ENCODE results near the gene UBE2H. TPM values are rescaled to one million over a fixed set of nuclear protein-coding genes. Genes with fewer than 3 reads are reported as not detected.

Gene UBE2H
- total RNA-seq, 4 donors from 2014 or later = 31.0 to 131 (median 53.3) TPM

GRCh38 chr7:129939881-129940280 lies 12.9 kb downstream of the UBE2H start:
- no peak overlapping the region for H3K27ac ChIP-seq
- no peaks in the 10 kb centered on the region for H3K36me3 ChIP-seq
- WGBS, 2 donors (ENCODE audit: low coverage in 1 of 2) = 82 to 96% methylated on average over 2 to 4 of the region's 4 CpGs
- no peak overlapping the region for H3K4me3 ChIP-seq
- no peak for DNase-seq
- no peaks in the 10 kb centered on the region for H3K27me3 ChIP-seq
- in situ Hi-C loops (cut with MboI; ENCODE audit: low pct_ligation_motif_present in 1 of 4, low pct_unique_long_range_greater_than_20kb in 1 of 4, low sequenced_read_pairs in 3 of 4) = no loop called here
- intact Hi-C loops (cut with DNase I; ENCODE audit: low total_unique reads) = no loop called here
- peaks cover 0 to 14% (median 4%) of the 10 kb centered on the region in 4 donors for H3K4me1 ChIP-seq
- TF ChIP-seq, protein P1, sequence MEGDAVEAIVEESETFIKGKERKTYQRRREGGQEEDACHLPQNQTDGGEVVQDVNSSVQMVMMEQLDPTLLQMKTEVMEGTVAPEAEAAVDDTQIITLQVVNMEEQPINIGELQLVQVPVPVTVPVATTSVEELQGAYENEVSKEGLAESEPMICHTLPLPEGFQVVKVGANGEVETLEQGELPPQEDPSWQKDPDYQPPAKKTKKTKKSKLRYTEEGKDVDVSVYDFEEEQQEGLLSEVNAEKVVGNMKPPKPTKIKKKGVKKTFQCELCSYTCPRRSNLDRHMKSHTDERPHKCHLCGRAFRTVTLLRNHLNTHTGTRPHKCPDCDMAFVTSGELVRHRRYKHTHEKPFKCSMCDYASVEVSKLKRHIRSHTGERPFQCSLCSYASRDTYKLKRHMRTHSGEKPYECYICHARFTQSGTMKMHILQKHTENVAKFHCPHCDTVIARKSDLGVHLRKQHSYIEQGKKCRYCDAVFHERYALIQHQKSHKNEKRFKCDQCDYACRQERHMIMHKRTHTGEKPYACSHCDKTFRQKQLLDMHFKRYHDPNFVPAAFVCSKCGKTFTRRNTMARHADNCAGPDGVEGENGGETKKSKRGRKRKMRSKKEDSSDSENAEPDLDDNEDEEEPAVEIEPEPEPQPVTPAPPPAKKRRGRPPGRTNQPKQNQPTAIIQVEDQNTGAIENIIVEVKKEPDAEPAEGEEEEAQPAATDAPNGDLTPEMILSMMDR (IDR thresholded peaks at IDR 0.05) = no peak
- TF ChIP-seq POLR2A (IDR thresholded peaks at IDR 0.05) (no peak), EP300 (IDR thresholded peaks at IDR 0.05; ENCODE audit: low read depth) (no peak), POLR2AphosphoS5 (IDR thresholded peaks at IDR 0.05) (no peak)
- H3K9me3 ChIP-seq = no peaks in the 10 kb centered on the region

GRCh38 chr7:129933627-129934026 lies 19.1 kb downstream of the UBE2H start:
- Histone ChIP-seq H3K27me3 (no peaks in the 10 kb centered on the region), H3K4me1 (no peaks in the 10 kb centered on the region), H3K36me3 (peaks cover 0 to 4% (median 0%) of the 10 kb centered on the region in 4 donors), H3K4me3 (no peak overlapping the region), H3K9me3 (no peaks in the 10 kb centered on the region), H3K27ac (no peak overlapping the region)
- TF ChIP-seq POLR2AphosphoS5 (IDR thresholded peaks at IDR 0.05) (no peak), EP300 (IDR thresholded peaks at IDR 0.05; ENCODE audit: low read depth) (no peak)
- TF ChIP-seq, protein P1 (IDR thresholded peaks at IDR 0.05) = no peak
- intact Hi-C loops (cut with DNase I; ENCODE audit: low total_unique reads) = no loop called here
- no peak for DNase-seq
- WGBS, 2 donors (ENCODE audit: low coverage in 1 of 2) = 77 to 84% methylated on average over 2 to 3 of the region's 3 CpGs
- in situ Hi-C loops (cut with MboI; ENCODE audit: low pct_ligation_motif_present in 1 of 4, low pct_unique_long_range_greater_than_20kb in 1 of 4, low sequenced_read_pairs in 3 of 4) = no loop called here

DNA sequence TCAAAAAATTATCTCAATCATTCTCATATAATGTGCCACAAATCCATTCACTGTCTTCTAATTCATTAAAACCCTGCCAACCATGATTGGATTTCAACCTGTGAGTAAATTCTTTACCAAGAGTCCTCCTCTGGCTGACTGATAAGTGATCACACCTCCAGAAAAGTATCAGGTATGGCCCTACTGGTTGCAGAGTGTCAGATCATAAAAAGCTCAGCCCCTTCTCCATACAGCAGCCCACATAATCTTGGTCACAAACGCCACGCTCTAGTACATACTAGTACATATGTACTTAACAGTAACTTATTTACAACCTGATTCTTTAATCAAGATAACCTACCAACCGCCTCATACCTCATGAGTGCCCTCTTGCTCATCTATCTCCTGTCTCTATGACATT lies 26.1 kb downstream of the UBE2H start:
- no peak overlapping the region for H3K4me3 ChIP-seq
- no peaks in the 10 kb centered on the region for H3K27me3 ChIP-seq
- TF ChIP-seq EP300 (IDR thresholded peaks at IDR 0.05; ENCODE audit: low read depth) (no peak), POLR2A (IDR thresholded peaks at IDR 0.05) (no peak), POLR2AphosphoS5 (IDR thresholded peaks at IDR 0.05) (no peak)
- TF ChIP-seq, protein P1 (IDR thresholded peaks at IDR 0.05) = no peak
- H3K4me1 ChIP-seq = peaks cover 0 to 16% (median 5%) of the 10 kb centered on the region in 4 donors
- H3K27ac ChIP-seq = no peak overlapping the region
- 88 to 100% methylated on average over 1 to 3 of the region's 3 CpGs for WGBS, 2 donors (ENCODE audit: low coverage in 1 of 2)
- H3K36me3 ChIP-seq = peaks cover 0 to 5% (median 0%) of the 10 kb centered on the region in 4 donors
- DNase-seq = no peak
- H3K9me3 ChIP-seq = no peaks in the 10 kb centered on the region
- intact Hi-C loops (cut with DNase I; ENCODE audit: low total_unique reads) (no loop called here), in situ Hi-C loops (cut with MboI; ENCODE audit: low pct_ligation_motif_present in 1 of 4, low pct_unique_long_range_greater_than_20kb in 1 of 4, low sequenced_read_pairs in 3 of 4) (no loop called here)

- Histone ChIP-seq H3K27me3 (no peaks in the 10 kb centered on the region), H3K27ac (peak overlapping the region; percentile 11 to 41 (median 16)), H3K4me1 (peaks cover 0 to 16% (median 5%) of the 10 kb centered on the region in 4 donors), H3K36me3 (peaks cover 0 to 5% (median 0%) of the 10 kb centered on the region in 4 donors), H3K4me3 (no peak overlapping the region), H3K9me3 (no peaks in the 10 kb centered on the region)
- in situ Hi-C loops (cut with MboI; ENCODE audit: low pct_ligation_motif_present in 1 of 4, low pct_unique_long_range_greater_than_20kb in 1 of 4, low sequenced_read_pairs in 3 of 4) = no loop called here
- WGBS, 2 donors (ENCODE audit: low coverage in 1 of 2) = 82 to 85% methylated on average over 6 to 8 of the region's 8 CpGs
- no peak for DNase-seq
- intact Hi-C loops (cut with DNase I; ENCODE audit: low total_unique reads) = no loop called here
- TF ChIP-seq, protein P1 (IDR thresholded peaks at IDR 0.05) = no peak
- no peak for TF ChIP-seq POLR2AphosphoS5 (IDR thresholded peaks at IDR 0.05)
- no peak for TF ChIP-seq EP300 (IDR thresholded peaks at IDR 0.05; ENCODE audit: low read depth)
- TF ChIP-seq POLR2A (IDR thresholded peaks at IDR 0.05) = no peak
Measured at GRCh38 chr7:129925416-129926002, 27.3 kb downstream of the UBE2H start.
